GM06990 (cell line): ENCODE data around the gene CPA5.

Source experiments
- DNase-seq: peaks from one replicate; pipeline ENCODE4 v3.0.0-alpha.2; 2011; ENCODE audit not compliant: insufficient read length; ENCODE audit errors: extremely low read depth
- H3K27me3 ChIP-seq: replicated peaks from 2 replicates; pipeline ENCODE4 v1.6.0; 2011; ENCODE audit warnings: low read length; ENCODE audit not compliant: control insufficient read depth, insufficient read depth
- H3K36me3 ChIP-seq: 2 replicates; pipeline ENCODE4 v1.5.1; 2011; ENCODE audit warnings: low read length; ENCODE audit not compliant: control insufficient read depth, insufficient read depth
- H3K4me3 ChIP-seq: replicated peaks from 2 replicates; pipeline ENCODE4 v1.5.1; 2011; ENCODE audit warnings: low read depth, mild to moderate bottlenecking, control low read depth, low read length
- CTCF ChIP-seq: IDR thresholded peaks from 2 replicates; pipeline ENCODE4 v1.5.1; 2011; ENCODE audit warnings: low read length, control low read depth, mild to moderate bottlenecking, inconsistent platforms; ENCODE audit not compliant: insufficient read depth, poor library complexity, severe bottlenecking

The CPA5 gene

GRCh38 chr7:130299866-130300265 lies 44.8 kb upstream of the CPA5 start:
- no peak for DNase-seq
- TF ChIP-seq CTCF, result no peak
- no peak overlapping the region for H3K4me3 ChIP-seq
- H3K27me3 ChIP-seq, result no peaks in the 10 kb centered on the region
- H3K36me3 ChIP-seq, result no peaks in the 10 kb centered on the region

GRCh38 chr7:130301501-130302020 lies 43.1 kb upstream of the CPA5 start:
- Histone ChIP-seq H3K36me3 (no peaks in the 10 kb centered on the region), H3K4me3 (no peak overlapping the region), H3K27me3 (no peaks in the 10 kb centered on the region)
- no peak for DNase-seq
- TF ChIP-seq CTCF, result no peak

GRCh38 chr7:130302649-130303048 lies 42.0 kb upstream of the CPA5 start:
- no peaks in the 10 kb centered on the region for H3K27me3 ChIP-seq
- H3K36me3 ChIP-seq, result no peaks in the 10 kb centered on the region
- no peak for TF ChIP-seq CTCF
- no peak overlapping the region for H3K4me3 ChIP-seq
- DNase-seq, result no peak

- DNase-seq, result no peak
- H3K36me3 ChIP-seq, result no peaks in the 10 kb centered on the region
- TF ChIP-seq CTCF, result no peak
- no peak overlapping the region for H3K4me3 ChIP-seq
- H3K27me3 ChIP-seq, result no peaks in the 10 kb centered on the region
These were observed 41.5 kb upstream of the CPA5 start for GRCh38 chr7:130303127-130303526.

- Histone ChIP-seq H3K36me3 (no peaks in the 10 kb centered on the region), H3K4me3 (no peak overlapping the region), H3K27me3 (no peaks in the 10 kb centered on the region)
- no peak for DNase-seq
- TF ChIP-seq CTCF, result no peak
These were observed 41.1 kb upstream of the CPA5 start for GRCh38 chr7:130303551-130303950.

GRCh38 chr7:130303982-130304381 lies 40.6 kb upstream of the CPA5 start:
- H3K36me3 ChIP-seq, result no peaks in the 10 kb centered on the region
- H3K27me3 ChIP-seq, result no peaks in the 10 kb centered on the region
- H3K4me3 ChIP-seq, result no peak overlapping the region
- TF ChIP-seq CTCF, result no peak
- no peak for DNase-seq
